Endodermal cell (in vitro differentiated cells): ENCODE data around the gene G6PC1. TPM values are rescaled to one million over a fixed set of nuclear protein-coding genes. Genes with fewer than 3 reads are reported as not detected.
"Not testable (repeated sequence)": the region's sequence is repeated elsewhere in the genome, so short reads cannot be mapped to it uniquely, and the experiment has no call there.

ENCODE experiments used
- DNase-seq: peaks from one replicate; pipeline ENCODE4 v3.0.0-alpha.2; 2017
- H3K27ac ChIP-seq: 2 replicates; pipeline ENCODE4 v1.5.1; 2013; ENCODE audit warnings: mild to moderate bottlenecking, low read depth, low read length, moderate library complexity
- H3K27me3 ChIP-seq: 2 replicates; pipeline ENCODE4 v1.6.1; 2013; ENCODE audit warnings: mild to moderate bottlenecking, low read length, moderate library complexity; ENCODE audit not compliant: insufficient read depth, control insufficient read depth, poor library complexity, severe bottlenecking
- H3K36me3 ChIP-seq: 2 replicates; pipeline ENCODE4 v1.7.0; 2013; ENCODE audit warnings: mild to moderate bottlenecking, low read length, moderate library complexity; ENCODE audit not compliant: control insufficient read depth, insufficient read depth
- H3K4me1 ChIP-seq: one replicate; pipeline ENCODE4 v1.7.0; 2013; ENCODE audit warnings: low read length; ENCODE audit not compliant: control insufficient read depth, insufficient read depth
- H3K4me3 ChIP-seq: 2 replicates; pipeline ENCODE4 v1.5.1; 2013; ENCODE audit warnings: mild to moderate bottlenecking, low read length, moderate library complexity
- H3K9ac ChIP-seq: 2 replicates; pipeline ENCODE4 v1.6.1; 2013; ENCODE audit warnings: mild to moderate bottlenecking, low read length, moderate library complexity; ENCODE audit not compliant: poor library complexity, severe bottlenecking; ENCODE audit errors: extremely low read depth
- H3K9me3 ChIP-seq: 2 replicates; pipeline ENCODE4 v1.6.1; 2013; ENCODE audit warnings: mild to moderate bottlenecking, low read length, moderate library complexity; ENCODE audit not compliant: control insufficient read depth
- H3K27ac Mint-ChIP-seq: 2 replicates; pipeline ENCODE4 v1.8.0; 2020; ENCODE audit warnings: mixed read lengths
- H3K27me3 Mint-ChIP-seq: 2 replicates; pipeline ENCODE4 v1.8.0; 2021; ENCODE audit warnings: mild to moderate bottlenecking, mixed read lengths; ENCODE audit not compliant: insufficient read depth
- H3K36me3 Mint-ChIP-seq: 2 replicates; pipeline ENCODE4 v1.8.0; 2020; ENCODE audit warnings: low read depth, mixed read lengths
- H3K4me1 Mint-ChIP-seq: 2 replicates; pipeline ENCODE4 v1.8.0; 2020; ENCODE audit warnings: mixed read lengths
- H3K4me3 Mint-ChIP-seq: 2 replicates; pipeline ENCODE4 v1.8.0; 2020; ENCODE audit warnings: mild to moderate bottlenecking, moderate library complexity, mixed read lengths
- H3K9me3 Mint-ChIP-seq: 2 replicates; pipeline ENCODE4 v1.8.0; 2020; ENCODE audit warnings: mild to moderate bottlenecking, mixed read lengths
- CTCF ChIP-seq: fragments of 200-600 bp; sonication (generic); conservative IDR thresholded peaks from 2 replicates; pipeline ENCODE4 v1.5.0; 2021; ENCODE audit warnings: antibody characterized with exemption, mild to moderate bottlenecking
- WGBS, 2 experiments: methylation state at CpG; one replicate each; pipeline versions ENCODE4 v1.1.5 to v1.1.7; 2013; ENCODE audit warnings: missing lambda C conversion rate in 2 of 2, mixed read lengths in 1 of 2; ENCODE audit not compliant: insufficient coverage in 1 of 2, insufficient read length in 1 of 2; 5-methylcytosine and 5-hydroxymethylcytosine counted together
- total RNA-seq, 2 donors: library from RNA; stranded (reverse); fragmentation: NEBNext Ultra II Directional in 1 of 2; extraction: Animal tissue kit (Norgen Biotek cat#: 25700) in 1 of 2; gene quantifications; 2 replicates in 1 of 2; 3 replicates in 1 of 2; pipeline ENCODE4 v1.2.1, GENCODE V29; 2021

Gene G6PC1
- total RNA-seq, 2 donors from 2014 or later, result not detected

GRCh38 chr17:42853968-42854790, 46.4 kb upstream of the G6PC1 start:
- Histone ChIP-seq H3K27ac (no peak overlapping the region), H3K27me3 (no peaks in the 10 kb centered on the region), H3K4me1 (no peaks in the 10 kb centered on the region), H3K36me3 (no peaks in the 10 kb centered on the region), H3K4me3 (no peak overlapping the region), H3K9ac (no peak overlapping the region), H3K9me3 (no peaks in the 10 kb centered on the region)
- Mint-ChIP-seq H3K4me3 (no peak overlapping the region), H3K36me3 (no peaks in the 10 kb centered on the region), H3K27me3 (no peaks in the 10 kb centered on the region), H3K27ac (no peak overlapping the region), H3K4me1 (peaks cover 1% of the 10 kb centered on the region), H3K9me3 (no peaks in the 10 kb centered on the region)
- no peak for TF ChIP-seq CTCF
- 91 to 94% methylated on average over 7 to 15 of the region's 15 CpGs for WGBS, 2 experiments
- no peak for DNase-seq

GRCh38 chr17:42855048-42855596, 45.5 kb upstream of the G6PC1 start:
- Mint-ChIP-seq H3K9me3 (no peaks in the 10 kb centered on the region), H3K36me3 (no peaks in the 10 kb centered on the region), H3K27ac (no peak overlapping the region), H3K4me3 (no peak overlapping the region), H3K4me1 (peaks cover 1% of the 10 kb centered on the region), H3K27me3 (no peaks in the 10 kb centered on the region)
- Histone ChIP-seq H3K36me3 (no peaks in the 10 kb centered on the region), H3K27ac (no peak overlapping the region), H3K27me3 (no peaks in the 10 kb centered on the region), H3K4me3 (no peak overlapping the region), H3K4me1 (no peaks in the 10 kb centered on the region), H3K9ac (no peak overlapping the region), H3K9me3 (no peaks in the 10 kb centered on the region)
- WGBS, 2 experiments, result 73 to 88% methylated on average over 4 to 8 of the region's 8 CpGs
- no peak for DNase-seq
- TF ChIP-seq CTCF, result no peak

- H3K4me1 Mint-ChIP-seq, DNase-seq, H3K27ac Mint-ChIP-seq, H3K27me3 ChIP-seq, H3K4me3 ChIP-seq, H3K9me3 Mint-ChIP-seq, H3K4me3 Mint-ChIP-seq, H3K36me3 ChIP-seq, H3K27me3 Mint-ChIP-seq, H3K4me1 ChIP-seq, H3K27ac ChIP-seq, H3K9me3 ChIP-seq, H3K9ac ChIP-seq, H3K36me3 Mint-ChIP-seq: not testable (repeated sequence)
- 94 to 100% methylated on average over 1 to 5 of the region's 8 CpGs for WGBS, 2 experiments
Observed at GRCh38 chr17:42856093-42856492, 44.5 kb upstream of the G6PC1 start.

- H3K4me3 Mint-ChIP-seq, H3K9ac ChIP-seq, H3K27me3 ChIP-seq, DNase-seq, H3K27ac Mint-ChIP-seq, H3K27ac ChIP-seq, H3K9me3 Mint-ChIP-seq, H3K36me3 Mint-ChIP-seq, H3K36me3 ChIP-seq, H3K4me1 ChIP-seq, H3K4me1 Mint-ChIP-seq, H3K4me3 ChIP-seq, H3K27me3 Mint-ChIP-seq, H3K9me3 ChIP-seq: not testable (repeated sequence)
- WGBS, 2 experiments, result 91 to 92% methylated on average over 4 to 6 of the region's 8 CpGs
Observed at GRCh38 chr17:42856516-42856915, 44.1 kb upstream of the G6PC1 start.
